Inflammatory macrophage treated with lipopolysaccharide for 4 hours (primary cell): Measurements from ENCODE around the gene CACNA2D2.
"Not testable (repeated sequence)": the region's sequence is repeated elsewhere in the genome, so short reads cannot be mapped to it uniquely, and the experiment has no call there.

Experiments used
- DNase-seq: peaks from one replicate; pipeline ENCODE4 v3.0.0-alpha.2; 2020

CACNA2D2 gene

DNA sequence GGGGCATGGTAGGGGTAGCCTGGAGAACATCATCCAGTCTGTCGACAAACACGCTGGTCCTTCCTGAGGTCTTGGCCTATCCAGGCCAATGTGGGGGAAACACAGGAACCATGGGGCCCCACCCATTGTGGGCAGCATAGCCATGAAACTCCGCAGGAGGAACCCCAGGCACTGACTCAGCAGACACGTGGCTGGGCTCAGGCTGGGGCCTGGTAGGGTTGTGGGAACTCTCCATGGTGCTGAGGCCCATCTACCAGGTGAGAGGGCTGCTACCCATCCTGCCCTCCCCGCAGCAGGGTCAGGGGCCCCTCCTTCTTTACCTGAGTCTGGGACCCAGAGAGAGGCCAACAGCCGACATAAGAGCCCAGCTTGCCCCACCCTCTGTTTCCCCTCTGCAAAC lies 22.6 kb upstream of the CACNA2D2 start:
- DNase-seq = peak; percentile 91

- DNase-seq = no peak
Measured at GRCh38 chr3:50525191-50525910, 21.9 kb upstream of the CACNA2D2 start.

DNA sequence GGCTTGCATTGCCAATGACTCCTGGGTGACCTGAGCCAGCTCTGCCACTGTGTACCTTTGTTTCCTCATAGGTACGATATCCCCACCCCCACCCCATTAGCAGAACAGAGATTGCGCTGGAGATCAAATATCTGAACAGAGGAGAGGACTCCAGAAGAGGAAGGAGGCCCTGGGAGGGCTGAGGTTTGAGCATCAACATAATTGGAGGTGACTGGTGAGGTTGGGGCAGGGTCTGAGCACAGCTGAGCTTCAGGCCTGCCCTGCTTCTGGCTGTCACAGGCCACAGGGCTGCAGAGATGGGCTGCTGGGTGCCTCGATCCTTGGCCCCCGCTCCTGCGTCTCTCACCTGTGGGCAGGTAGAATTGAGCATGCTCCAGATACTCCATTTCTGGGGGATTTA lies 21.3 kb upstream of the CACNA2D2 start:
- DNase-seq = no peak

DNA sequence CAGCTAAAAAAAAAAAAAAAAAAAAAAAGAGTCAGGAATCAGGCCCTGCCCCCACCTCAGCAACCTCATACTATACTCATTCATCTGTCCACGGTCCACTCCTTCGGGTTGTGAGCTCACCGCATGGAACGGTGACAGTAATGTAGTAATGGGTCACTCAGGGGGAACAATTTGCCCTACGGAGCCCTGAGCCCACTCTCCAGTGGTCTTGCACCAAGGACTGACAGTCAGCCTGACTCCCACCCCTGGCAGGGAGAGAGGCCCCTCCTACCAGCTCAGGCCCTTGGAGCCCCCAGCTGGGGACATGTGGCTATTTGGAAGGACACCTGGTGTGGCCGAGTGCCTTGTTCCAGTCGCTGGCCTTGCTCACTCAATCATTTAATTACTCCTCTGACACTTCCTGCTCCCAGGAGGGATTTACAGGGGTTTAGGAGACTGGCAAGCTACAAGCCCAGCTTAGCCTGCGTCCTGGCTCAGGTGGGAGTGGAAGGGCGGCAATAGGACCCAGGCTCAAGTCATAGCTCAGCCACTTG lies 19.9 kb upstream of the CACNA2D2 start:
- DNase-seq = no peak

GRCh38 chr3:50521572-50521971 lies 18.1 kb upstream of the CACNA2D2 start:
- DNase-seq = no peak

GRCh38 chr3:50520849-50521248 lies 17.4 kb upstream of the CACNA2D2 start:
- DNase-seq = no peak

GRCh38 chr3:50519471-50520089 lies 16.1 kb upstream of the CACNA2D2 start:
- DNase-seq = peak; percentile 51

GRCh38 chr3:50518436-50518835 lies 15.0 kb upstream of the CACNA2D2 start:
- DNase-seq = no peak

DNA sequence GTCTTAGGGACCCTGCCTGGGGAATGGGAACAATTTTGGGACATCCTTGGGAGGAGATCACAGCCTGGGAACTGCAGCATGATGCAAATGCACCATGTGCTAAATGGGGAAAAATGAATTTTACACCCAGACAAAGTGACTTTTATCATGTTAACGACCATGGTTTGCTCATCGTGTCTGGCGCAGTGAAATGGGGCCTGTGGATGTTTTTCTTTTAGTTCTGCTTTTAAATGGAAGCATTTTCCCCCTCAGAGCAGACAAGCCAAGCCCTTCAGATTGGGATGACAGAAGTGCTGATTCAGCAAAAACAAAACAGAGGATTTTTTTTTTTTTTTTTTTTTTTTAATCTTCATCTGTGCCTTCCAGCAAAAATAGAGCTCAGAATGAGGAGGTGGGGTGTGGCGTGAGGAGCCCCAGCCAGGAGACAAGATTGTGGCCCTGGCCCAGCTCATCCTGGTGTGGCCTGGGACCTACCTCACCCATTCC lies 14.3 kb upstream of the CACNA2D2 start:
- no peak for DNase-seq

DNA sequence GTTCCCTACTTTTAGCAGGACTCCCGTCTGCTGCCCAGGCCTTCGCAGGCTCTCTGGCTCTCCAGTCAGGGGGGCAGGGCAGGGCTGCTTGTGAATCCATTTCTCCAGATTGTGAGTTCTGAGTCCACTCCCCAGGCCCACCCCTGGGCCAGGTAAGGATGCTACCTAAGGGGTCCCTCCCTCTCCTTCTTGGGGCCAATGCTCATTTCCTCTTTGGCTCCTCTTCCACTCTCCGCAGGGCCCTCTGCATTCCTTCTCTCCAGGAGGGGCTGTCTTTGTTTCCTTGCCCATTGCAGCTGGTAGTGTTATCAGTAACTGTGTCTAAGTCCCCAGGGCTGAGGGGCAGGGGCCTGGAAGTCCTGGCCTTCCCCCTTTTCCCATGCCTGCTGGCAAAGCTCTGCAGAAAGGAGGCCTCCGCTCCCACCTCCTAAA lies 13.0 kb upstream of the CACNA2D2 start:
- DNase-seq = no peak

DNA sequence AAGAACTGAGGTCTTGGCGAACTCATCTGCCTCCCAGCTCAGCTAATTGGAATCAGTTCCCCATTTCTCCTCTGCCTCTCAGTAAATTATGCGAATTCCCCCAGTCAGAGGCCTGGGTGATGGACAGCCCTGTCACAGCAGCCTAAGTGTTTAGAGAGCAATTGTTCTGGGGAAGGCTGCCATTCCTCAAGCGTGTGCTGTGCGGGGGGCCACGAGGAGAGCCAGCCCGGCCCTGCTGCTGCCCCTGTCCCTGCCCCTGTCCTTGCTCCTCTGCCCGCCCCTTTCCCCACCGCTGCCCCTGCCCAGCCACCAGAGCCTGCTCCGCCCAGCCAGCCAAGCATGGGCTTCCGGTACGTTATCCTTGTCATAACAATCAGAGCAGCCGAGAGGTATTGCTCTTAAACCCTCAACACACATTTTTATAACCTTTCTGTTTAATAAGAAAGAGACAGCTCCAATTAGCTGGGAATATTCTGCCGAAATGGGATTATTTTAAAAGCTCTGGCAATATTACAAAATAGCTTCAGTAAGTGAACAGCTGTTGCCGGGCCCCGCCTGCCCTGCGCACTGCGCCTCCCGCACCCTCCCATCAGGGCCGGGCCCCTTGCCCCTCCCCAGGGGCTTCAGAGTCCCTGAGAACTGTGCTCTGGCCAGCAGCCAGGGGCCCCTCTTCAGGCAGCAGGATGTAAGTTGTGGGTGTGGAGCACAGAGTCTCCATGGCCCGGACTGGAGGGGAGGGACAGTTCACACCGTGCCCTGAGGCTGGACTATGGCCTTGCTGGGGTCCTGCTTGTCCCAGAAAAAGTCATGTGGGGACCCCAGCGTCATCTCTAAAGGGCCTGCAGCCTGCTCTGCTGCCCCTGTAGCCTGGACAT lies 12.4 kb upstream of the CACNA2D2 start:
- DNase-seq = peak; percentile 34

- DNase-seq = not testable (repeated sequence)
Measured at GRCh38 chr3:50512908-50513307, 9.5 kb upstream of the CACNA2D2 start.

- DNase-seq = no peak
Measured at GRCh38 chr3:50512131-50512530, 8.7 kb upstream of the CACNA2D2 start.

GRCh38 chr3:50510325-50510724 lies 6.9 kb upstream of the CACNA2D2 start:
- no peak for DNase-seq

DNA sequence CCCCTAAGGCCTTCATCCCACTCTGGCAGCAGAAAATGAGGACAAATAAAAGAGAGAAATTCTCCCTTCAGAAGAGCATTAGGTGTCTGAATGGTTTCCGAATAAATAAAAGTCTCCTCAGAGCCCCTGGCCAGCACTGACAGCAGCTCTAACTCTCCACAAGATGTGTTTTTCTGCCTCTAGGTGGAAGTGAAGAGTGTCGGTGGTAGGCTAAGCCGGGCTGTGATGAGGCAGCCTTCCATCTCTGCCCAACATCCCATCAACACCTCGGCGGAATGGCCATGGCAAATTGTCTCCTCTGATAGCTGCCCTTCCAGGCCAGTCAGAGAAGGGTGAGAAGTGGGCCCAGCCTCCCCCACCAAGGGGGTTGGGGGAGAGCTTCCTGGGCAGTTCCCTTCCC lies 6.3 kb upstream of the CACNA2D2 start:
- DNase-seq = no peak

DNA sequence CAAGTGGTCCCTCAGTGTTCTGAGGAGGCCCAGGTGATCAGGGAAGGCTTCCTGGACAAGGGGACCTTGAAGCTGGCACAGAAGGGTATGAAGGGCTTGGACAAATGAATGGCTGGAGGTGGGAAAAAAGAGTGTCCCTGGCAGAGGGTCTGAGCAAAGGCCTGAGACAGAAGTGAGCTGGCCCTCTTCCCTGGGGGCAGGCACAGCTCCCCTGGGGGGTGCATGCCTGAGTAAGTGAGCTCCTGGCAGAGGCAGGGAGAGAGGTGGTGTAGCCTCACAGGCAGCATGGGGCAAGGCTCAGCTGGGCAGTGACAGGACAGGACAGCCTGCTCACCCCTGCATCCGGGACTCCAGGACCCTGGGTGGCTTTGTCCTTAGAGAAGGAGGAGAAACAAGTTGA lies 5.4 kb upstream of the CACNA2D2 start:
- no peak for DNase-seq

DNA sequence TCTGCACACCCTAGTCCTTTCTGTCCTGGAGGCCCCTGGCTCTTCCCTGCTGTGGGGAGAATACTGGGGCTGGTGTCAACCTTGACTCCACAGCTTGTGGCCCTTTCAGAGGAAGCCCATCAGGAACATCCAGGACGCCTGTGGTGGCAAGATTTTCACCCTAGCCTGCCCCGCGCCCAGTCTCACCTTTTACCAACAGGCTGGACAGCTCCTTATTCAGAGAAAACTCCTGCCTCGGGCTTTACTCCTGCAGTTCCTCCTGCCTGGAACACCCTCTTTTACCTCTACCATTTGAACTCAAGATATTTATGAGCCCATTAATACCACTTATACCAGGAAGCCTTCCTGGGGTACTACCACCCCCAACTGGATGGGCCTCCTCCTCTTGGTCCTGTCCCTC lies 2.7 kb upstream of the CACNA2D2 start:
- no peak for DNase-seq

GRCh38 chr3:50504681-50505080 lies 1.2 kb upstream of the CACNA2D2 start:
- DNase-seq = no peak

GRCh38 chr3:50502584-50503423 lies 630 bp downstream of the CACNA2D2 start:
- DNase-seq = no peak

DNA sequence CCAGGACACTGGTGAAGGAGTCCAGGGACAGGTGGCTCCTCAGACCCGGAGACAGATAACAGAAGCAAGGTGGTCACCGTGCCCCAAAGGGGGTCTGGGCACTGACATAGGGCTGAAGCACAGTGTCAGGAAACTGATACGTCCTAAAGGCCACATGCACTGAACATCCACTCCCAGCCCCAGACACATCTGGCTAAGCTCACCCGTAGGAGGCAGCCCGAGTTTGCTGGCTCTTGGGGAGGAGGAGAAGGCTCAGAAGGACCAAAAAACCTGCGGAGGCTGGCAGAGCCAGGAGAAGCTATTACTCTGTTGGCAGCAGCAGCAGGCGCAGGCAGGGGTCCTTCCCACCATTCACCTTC lies 1.2 kb downstream of the CACNA2D2 start:
- DNase-seq = no peak

- DNase-seq = no peak
Measured at GRCh38 chr3:50495609-50496423, 7.6 kb downstream of the CACNA2D2 start.

- DNase-seq = peak; percentile 2
Measured at GRCh38 chr3:50494126-50494525, 9.3 kb downstream of the CACNA2D2 start.
